B cell (primary cell): ENCODE measurements around the gene SLC27A5.

Experiments used
- EZH2 ChIP-seq: IDR thresholded peaks from 2 replicates; pipeline ENCODE4 v1.6.1; 2012; ENCODE audit warnings: borderline replicate concordance, low read depth, mild to moderate bottlenecking, moderate library complexity, low read length; ENCODE audit not compliant: insufficient read depth, poor library complexity, severe bottlenecking
- TF ChIP-seq, protein P1 (sequence below): fragments of 200-600 bp; IDR thresholded peaks from one replicate; pipeline ENCODE4 v1.8.0; 2022; ENCODE audit warnings: antibody characterized with exemption, mild to moderate bottlenecking

DNA sequence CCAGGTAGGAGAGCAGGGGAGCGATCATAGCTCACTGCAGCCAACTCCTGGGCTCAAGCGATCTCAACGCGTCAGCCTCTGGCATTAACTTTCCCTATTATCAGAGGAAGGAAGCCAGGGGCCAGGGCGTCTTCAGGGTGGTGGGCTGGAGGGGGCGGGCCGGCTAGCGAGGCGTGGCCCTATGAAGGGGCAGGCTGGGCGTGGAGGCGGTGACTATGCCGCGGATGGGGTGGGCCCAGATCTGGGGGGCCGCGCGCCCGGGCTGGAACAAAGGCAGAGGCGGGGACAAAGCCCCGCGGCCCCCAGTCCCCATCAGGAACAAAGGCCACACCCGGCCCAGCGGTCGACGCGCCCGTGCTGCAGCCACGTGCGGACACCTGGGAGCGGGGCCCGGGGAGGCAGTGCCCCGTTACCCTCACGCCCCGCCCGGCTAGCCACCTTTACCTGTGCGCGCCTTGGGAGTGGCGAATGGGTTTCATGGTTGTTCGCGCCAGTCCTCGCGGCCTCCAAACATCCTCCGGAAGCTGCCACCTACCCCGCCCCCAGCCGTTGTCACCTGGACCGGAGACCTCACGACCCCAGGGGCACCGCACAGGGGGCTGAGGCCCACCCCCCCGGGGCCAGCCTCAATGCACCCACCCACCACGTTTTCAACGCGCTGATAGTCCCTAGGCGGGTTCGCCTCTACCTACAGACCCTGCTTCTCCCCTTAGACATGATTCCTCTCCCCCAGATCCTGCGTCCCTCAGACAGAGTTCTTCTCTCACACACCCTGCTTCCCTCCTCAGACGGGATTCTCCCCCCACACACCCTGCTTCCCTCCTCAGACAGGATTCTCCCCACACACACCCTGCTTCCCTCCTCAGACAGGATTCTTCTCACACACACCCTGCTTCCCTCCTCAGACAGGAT is 26.7 kb upstream of the SLC27A5 start:
- TF ChIP-seq, protein P1, sequence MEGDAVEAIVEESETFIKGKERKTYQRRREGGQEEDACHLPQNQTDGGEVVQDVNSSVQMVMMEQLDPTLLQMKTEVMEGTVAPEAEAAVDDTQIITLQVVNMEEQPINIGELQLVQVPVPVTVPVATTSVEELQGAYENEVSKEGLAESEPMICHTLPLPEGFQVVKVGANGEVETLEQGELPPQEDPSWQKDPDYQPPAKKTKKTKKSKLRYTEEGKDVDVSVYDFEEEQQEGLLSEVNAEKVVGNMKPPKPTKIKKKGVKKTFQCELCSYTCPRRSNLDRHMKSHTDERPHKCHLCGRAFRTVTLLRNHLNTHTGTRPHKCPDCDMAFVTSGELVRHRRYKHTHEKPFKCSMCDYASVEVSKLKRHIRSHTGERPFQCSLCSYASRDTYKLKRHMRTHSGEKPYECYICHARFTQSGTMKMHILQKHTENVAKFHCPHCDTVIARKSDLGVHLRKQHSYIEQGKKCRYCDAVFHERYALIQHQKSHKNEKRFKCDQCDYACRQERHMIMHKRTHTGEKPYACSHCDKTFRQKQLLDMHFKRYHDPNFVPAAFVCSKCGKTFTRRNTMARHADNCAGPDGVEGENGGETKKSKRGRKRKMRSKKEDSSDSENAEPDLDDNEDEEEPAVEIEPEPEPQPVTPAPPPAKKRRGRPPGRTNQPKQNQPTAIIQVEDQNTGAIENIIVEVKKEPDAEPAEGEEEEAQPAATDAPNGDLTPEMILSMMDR = no peak
- TF ChIP-seq EZH2 = no peak
